GM18508 (cell line): ENCODE measurements around the gene PCP4L1.

Experiments used
- ATAC-seq: cut with Tn5 transposase; IDR thresholded peaks from one replicate; pipeline ENCODE4 v1.9.1; 2021; ENCODE audit warnings: moderate number of reproducible peaks; ENCODE audit not compliant: insufficient read depth, unreplicated experiment

Gene PCP4L1

DNA sequence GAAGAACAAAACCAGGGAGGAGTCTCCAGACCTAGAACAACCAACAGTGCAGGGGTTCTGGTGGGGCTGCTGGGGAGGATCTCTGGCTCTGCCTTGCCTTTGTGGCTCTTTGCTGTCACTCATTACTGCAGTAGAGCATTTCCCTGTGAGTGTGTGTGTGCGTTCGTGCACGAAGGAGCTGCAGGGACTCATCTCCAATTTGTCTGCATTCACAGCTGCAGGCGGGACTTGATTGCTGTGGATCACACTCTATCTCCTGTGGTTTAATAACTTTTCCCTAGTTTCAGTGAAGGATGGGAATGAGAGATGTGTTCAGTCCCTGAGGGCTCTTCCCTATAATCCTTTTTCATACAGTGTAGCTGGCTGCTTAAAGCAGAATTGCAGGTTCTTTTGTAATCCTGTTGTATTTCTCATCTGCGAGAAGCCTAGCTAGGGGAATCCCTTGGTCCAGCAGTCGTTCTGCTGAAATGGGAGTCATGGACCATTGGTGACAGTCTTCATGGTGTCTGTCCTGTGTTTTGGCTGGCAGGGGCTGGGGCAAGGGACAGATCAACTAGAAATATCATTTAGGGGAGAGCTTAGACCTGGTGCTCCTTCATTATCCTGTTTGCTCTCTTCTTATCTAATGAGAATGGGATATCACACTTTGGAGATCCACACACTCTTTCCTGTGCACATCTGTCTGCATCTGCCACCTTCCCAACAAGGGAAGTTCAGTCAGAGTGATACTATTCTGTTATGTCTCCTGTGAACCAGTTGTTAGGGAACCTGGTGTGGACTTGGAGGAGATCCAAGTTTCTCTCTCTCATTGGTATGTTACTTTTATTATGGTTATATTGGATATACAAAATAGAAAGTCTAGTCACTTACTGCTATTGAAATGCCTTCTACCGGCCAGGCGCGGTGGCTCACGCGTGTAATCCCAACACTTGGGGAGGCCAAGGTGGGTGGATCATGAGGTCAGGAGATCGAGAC lies 3.0 kb downstream of the PCP4L1 start:
- no peak for ATAC-seq

DNA sequence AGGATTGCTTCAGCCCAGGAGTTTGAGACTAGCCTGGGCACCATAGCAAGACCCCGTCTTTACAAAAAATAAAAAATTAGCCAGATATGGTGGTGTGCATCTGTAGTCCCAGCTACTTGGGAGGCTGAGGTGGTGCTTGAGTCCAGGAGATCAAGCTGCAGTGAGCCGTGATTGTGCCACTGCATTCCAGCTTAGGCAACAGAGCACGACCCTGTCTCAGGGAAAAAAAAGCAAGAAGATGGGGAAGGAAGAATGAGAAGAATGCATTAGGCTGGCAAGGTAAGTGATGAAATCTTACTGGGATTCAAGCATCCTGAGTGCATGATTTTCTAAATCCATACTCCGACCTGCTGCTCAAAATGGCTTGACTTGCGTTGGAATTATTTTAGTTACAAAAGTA lies 6.8 kb downstream of the PCP4L1 start:
- ATAC-seq = no peak

GRCh38 chr1:161266202-161266601 lies 7.7 kb downstream of the PCP4L1 start:
- no peak for ATAC-seq

- no peak for ATAC-seq
Measured at GRCh38 chr1:161266836-161267235, 8.3 kb downstream of the PCP4L1 start.

DNA sequence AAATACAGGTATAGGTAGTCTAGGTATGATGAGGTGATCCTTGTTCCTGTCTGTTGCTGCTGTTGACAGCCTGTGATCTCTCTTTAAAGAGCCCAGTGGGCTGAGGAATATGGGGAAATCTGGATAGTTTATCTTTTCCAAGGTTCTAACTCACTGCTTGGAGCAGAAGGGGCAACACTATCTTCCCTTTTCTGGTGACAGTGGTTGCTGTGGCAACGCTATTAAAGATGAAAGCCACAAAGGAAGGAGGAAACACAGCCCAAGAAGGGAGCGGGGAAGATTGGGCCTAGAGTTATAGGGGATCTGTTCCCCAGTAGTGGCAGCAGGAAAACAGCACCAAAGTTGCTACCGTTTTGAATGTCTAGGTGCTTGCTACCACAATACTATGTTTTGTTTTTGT lies 8.8 kb downstream of the PCP4L1 start:
- no peak for ATAC-seq

DNA sequence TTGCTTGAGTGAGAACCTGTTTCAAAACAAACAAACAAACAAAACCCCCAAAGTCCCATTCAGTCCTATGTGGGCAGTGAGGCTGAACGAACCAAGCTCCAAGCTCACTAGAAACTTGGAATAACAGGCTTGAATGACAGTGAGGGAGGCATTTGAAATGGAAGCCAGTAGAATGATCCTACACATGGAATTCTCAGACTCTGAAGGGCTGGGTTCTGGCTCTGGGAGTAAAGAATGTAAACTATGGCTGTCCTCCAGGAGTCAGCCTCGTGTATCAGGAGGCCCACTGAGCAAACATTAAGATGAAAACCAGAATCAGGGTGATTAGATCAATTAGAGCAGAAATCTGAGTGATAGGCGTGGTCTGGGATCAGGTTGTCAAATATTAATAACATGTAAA lies 14.9 kb downstream of the PCP4L1 start:
- ATAC-seq = no peak

- no peak for ATAC-seq
Measured at GRCh38 chr1:161274874-161275273, 16.3 kb downstream of the PCP4L1 start.

- no peak for ATAC-seq
Measured at GRCh38 chr1:161282991-161283390, 24.4 kb downstream of the PCP4L1 start.

DNA sequence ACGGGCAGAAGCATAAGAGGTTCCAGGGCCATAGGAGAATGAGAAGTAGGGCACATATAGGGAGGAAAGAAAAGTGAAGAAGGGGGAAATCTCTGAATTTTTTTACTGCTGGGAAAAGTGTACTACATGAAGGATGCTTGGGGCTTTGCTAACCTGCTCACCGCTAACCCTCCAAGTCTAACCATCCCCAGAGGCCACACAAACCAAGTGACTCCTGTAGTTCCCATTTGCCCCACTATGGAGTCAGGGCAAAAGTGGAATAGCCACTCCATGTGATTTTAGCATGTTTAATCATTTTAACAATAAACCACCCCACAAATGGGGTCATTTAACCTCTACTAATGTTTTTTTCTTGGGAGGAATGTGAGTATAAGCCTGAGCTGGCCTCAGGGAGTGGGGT lies 26.6 kb downstream of the PCP4L1 start:
- no peak for ATAC-seq

DNA sequence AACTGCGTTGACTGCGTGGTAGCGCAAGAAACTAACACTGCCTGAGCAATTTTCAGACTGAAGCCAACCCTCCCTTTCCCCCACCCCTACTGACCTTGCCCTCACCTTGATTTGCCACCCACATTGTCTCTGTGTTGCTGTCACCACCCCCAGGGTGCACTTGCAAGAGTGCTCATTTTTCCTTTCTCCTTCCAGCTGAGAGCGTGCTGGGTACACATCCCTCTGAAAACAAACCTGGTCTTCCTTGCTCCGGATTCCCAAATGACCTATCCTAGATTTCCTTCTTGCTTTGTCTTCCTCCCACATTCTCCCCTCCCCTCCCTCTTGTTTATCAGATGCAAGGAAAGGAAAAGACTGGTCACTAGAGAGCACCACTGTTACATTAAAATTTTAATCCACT lies 27.0 kb downstream of the PCP4L1 start:
- ATAC-seq = no peak

- no peak for ATAC-seq
Measured at GRCh38 chr1:161287482-161288054, 29.0 kb downstream of the PCP4L1 start.

GRCh38 chr1:161290779-161291178 lies 32.2 kb downstream of the PCP4L1 start:
- ATAC-seq = no peak

GRCh38 chr1:161297415-161297814 lies 38.9 kb downstream of the PCP4L1 start:
- no peak for ATAC-seq

- ATAC-seq = peak; percentile 45
Measured at GRCh38 chr1:161298116-161298515, 39.6 kb downstream of the PCP4L1 start.

GRCh38 chr1:161299347-161299746 lies 40.8 kb downstream of the PCP4L1 start:
- ATAC-seq = no peak

DNA sequence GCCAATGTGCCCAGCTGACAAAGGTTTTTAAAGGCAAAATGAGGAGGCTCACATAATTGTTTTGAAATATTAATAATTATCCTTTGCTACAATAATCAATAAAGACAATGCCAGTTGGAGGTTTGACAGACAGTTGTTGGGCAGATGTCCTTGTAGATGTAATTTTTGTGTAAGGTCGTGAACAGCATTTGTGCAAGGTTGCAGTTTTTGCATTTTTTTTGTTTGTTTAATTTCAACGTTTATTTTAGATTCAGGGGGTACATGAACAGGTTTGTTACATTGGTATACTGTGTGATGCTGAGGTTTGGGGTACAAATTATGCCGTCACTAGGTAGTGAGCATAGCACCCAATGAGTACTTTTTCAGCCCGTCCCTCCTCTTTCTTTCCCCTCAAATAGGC lies 41.9 kb downstream of the PCP4L1 start:
- ATAC-seq = no peak

DNA sequence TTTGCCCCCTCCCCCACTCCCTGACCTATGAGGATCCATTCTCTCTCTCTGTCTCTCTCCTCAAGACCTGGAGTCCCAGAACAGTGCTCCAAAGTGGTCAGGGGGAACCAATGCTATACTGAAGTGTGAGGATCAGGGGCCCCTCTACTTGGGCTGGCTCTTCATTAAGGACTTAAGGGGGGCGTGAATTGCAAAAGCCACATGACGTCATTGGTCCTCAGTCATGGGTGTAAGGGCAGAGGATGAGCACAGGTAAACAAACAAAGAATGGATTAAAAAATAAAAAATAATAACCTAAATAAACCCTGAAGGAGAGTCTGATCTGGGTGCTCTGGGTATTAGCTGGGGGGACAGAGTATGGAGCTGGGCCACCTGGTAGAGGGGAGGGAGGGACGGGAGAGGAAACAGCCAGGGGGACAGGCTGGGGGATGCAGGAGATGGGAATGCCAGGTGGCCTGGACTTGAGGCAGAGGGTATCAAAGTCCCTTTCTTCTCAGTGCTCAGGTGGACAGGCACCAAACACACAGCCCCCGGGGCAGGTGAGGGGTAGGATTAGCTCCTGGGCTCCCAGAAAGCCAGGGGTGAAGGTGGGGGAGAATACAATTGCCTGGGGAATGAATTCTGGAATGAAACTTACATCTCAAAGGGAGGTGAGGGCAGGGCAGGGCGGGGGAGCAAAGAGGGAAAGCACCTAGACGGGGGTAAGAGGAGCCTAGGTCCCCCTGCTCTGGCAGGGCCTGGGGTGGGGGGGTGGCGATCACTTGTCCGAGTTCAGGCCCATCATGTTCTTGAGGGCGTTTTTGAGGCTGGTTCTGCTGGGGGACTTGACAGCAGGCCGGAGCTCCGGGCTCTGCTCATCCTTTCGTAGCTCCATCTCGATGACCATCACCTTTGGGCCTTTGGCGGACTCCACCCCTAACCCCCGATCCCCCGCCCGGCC lies 46.7 kb downstream of the PCP4L1 start:
- no peak for ATAC-seq

- ATAC-seq = no peak
Measured at GRCh38 chr1:161305867-161306519, 47.4 kb downstream of the PCP4L1 start.

- no peak for ATAC-seq
Measured at GRCh38 chr1:161307230-161307768, 48.8 kb downstream of the PCP4L1 start.
